ENCODE data around the gene DOCK2.

DOCK2 gene

GRCh38 chr5:169886033-169886432, 249.0 kb downstream of the DOCK2 start:
- TF ChIP-seq, protein P1, sequence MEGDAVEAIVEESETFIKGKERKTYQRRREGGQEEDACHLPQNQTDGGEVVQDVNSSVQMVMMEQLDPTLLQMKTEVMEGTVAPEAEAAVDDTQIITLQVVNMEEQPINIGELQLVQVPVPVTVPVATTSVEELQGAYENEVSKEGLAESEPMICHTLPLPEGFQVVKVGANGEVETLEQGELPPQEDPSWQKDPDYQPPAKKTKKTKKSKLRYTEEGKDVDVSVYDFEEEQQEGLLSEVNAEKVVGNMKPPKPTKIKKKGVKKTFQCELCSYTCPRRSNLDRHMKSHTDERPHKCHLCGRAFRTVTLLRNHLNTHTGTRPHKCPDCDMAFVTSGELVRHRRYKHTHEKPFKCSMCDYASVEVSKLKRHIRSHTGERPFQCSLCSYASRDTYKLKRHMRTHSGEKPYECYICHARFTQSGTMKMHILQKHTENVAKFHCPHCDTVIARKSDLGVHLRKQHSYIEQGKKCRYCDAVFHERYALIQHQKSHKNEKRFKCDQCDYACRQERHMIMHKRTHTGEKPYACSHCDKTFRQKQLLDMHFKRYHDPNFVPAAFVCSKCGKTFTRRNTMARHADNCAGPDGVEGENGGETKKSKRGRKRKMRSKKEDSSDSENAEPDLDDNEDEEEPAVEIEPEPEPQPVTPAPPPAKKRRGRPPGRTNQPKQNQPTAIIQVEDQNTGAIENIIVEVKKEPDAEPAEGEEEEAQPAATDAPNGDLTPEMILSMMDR (IDR thresholded peaks at IDR 0.05): no peak
- TF ChIP-seq ZFX (IDR thresholded peaks at IDR 0.05; ENCODE audit: borderline replicate concordance): no peak
- no peak overlapping the region for H3K27ac ChIP-seq

GRCh38 chr5:169886677-169887076, 249.6 kb downstream of the DOCK2 start:
- TF ChIP-seq ZFX (IDR thresholded peaks at IDR 0.05; ENCODE audit: borderline replicate concordance): no peak
- TF ChIP-seq, protein P1 (IDR thresholded peaks at IDR 0.05): no peak
- no peak overlapping the region for H3K27ac ChIP-seq

DNA sequence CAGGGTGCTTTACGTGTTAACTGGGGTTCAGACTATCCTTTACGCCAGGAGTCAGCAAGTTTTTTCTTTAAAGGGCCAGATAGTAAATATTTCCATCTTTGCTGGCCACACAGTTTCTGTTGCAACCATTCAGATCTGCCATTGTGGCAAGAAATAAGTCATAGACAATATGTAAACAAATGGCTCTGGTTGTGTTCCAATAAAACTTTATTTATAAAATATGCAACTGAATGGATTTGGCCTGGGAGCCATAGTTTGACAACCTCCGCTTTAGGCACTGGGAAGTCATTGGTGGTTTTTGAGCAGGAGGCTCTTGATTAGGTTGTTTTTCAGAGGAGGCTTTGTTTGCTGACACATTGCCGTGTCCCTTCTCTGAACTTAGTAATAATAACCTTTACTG, 252.5 kb downstream of the DOCK2 start:
- no peak overlapping the region for H3K27ac ChIP-seq
- TF ChIP-seq, protein P1 (IDR thresholded peaks at IDR 0.05): no peak
- TF ChIP-seq ZFX (IDR thresholded peaks at IDR 0.05; ENCODE audit: borderline replicate concordance): no peak

DNA sequence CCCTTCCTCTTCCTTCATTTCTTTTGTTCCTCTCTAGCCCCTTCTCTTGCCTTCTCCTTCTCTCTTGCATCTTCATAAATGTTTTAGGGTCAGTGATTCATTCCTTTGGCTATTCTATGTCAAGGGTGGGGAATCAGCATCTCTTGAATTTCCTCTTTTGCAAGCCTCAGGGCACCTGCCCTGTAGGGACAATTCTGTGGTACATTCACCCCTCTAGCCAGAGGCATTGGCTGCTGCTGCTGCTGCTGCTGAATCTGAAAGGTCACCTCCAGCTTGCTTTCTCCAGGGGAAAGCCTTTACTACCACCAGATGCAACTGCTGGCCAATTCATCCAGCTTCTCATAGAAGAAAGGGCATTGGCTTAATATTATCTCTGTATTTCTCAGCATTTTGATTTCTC, 255.9 kb downstream of the DOCK2 start:
- H3K27ac ChIP-seq: no peak overlapping the region

GRCh38 chr5:169893571-169893970, 256.5 kb downstream of the DOCK2 start:
- no peak overlapping the region for H3K27ac ChIP-seq
- TF ChIP-seq, protein P1 (IDR thresholded peaks at IDR 0.05): no peak
- TF ChIP-seq ZFX (IDR thresholded peaks at IDR 0.05; ENCODE audit: borderline replicate concordance): no peak

More for the DNA sequence above, 255.9 kb downstream of the DOCK2 start:
- no peak for TF ChIP-seq ZFX (IDR thresholded peaks at IDR 0.05; ENCODE audit: borderline replicate concordance)
- TF ChIP-seq, protein P1 (IDR thresholded peaks at IDR 0.05): no peak

GRCh38 chr5:169895926-169896325, 258.9 kb downstream of the DOCK2 start:
- H3K27ac ChIP-seq: no peak overlapping the region
- TF ChIP-seq ZFX (IDR thresholded peaks at IDR 0.05; ENCODE audit: borderline replicate concordance): no peak
- TF ChIP-seq, protein P1 (IDR thresholded peaks at IDR 0.05): no peak

DNA sequence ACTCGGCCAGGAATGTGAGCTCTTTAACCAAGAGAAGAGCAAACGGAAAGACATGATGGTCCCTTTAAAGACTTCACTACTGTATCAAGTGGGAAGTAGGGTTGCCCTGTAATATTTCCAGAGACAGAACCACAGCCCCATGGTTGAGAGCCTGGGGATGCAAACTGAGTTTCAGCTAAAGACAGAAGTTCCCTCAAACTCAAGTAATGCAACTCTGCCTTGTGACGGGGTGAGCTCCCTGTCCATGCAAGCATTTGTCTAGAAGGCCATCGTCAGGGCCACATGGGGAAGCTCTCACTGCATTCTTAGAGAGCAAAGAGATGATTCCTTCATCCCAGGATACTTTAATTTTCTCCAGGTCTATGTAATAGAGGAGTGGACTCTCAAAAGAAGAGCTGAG, 260.4 kb downstream of the DOCK2 start:
- TF ChIP-seq, protein P1 (IDR thresholded peaks at IDR 0.05): no peak
- TF ChIP-seq ZFX (IDR thresholded peaks at IDR 0.05; ENCODE audit: borderline replicate concordance): no peak

More for the DNA sequence above, 260.4 kb downstream of the DOCK2 start:
- H3K27ac ChIP-seq: no peak overlapping the region
